HL-60 (cell line): ENCODE results near the gene RBM26.
A peak's percentile ranks its signal among the peaks of the same experiment; 100 is the strongest.

ENCODE experiments used
- DNase-seq, 2 experiments: peaks; one replicate each; pipeline ENCODE4 v3.0.0-alpha.2; 2010 to 2020; ENCODE audit warnings: low read depth in 1 of 2, low spot score in 1 of 2
- H3K27ac ChIP-seq: fragments of 250-450 bp; sonication (Bioruptor Pico); replicated peaks from 2 replicates; pipeline ENCODE4 v1.5.1; 2020; ENCODE audit warnings: mild to moderate bottlenecking, moderate library complexity
- H3K27me3 ChIP-seq: fragments of 250-450 bp; sonication (Bioruptor Pico); 2 replicates; pipeline ENCODE4 v1.5.1; 2021; ENCODE audit warnings: mild to moderate bottlenecking, moderate library complexity; ENCODE audit not compliant: insufficient read depth, poor library complexity, severe bottlenecking
- H3K4me3 ChIP-seq: replicated peaks from 2 replicates; pipeline ENCODE4 v1.5.1; 2011; ENCODE audit warnings: mild to moderate bottlenecking, control low read depth, low read length; ENCODE audit not compliant: insufficient read depth
- GABPA ChIP-seq: IDR thresholded peaks from 2 replicates; pipeline ENCODE4 v1.6.1; 2012; ENCODE audit warnings: low read depth
- POLR2AphosphoS5 ChIP-seq: IDR thresholded peaks from 2 replicates; pipeline ENCODE4 v1.6.1; 2012; ENCODE audit warnings: low read depth
- SPI1 ChIP-seq: IDR thresholded peaks from 2 replicates; pipeline ENCODE4 v1.6.1; 2012; ENCODE audit warnings: low read depth, mild to moderate bottlenecking, borderline replicate concordance
- TF ChIP-seq, protein P1 (sequence below): IDR thresholded peaks from one replicate; pipeline ENCODE4 v1.5.1; 2011; ENCODE audit warnings: low read length, control low read depth, inconsistent platforms; ENCODE audit not compliant: insufficient read depth
- TF ChIP-seq, protein P2 (sequence below): IDR thresholded peaks from 2 replicates; pipeline ENCODE4 v1.6.1; 2012; ENCODE audit warnings: low read depth; ENCODE audit not compliant: insufficient replicate concordance

RBM26 gene

DNA sequence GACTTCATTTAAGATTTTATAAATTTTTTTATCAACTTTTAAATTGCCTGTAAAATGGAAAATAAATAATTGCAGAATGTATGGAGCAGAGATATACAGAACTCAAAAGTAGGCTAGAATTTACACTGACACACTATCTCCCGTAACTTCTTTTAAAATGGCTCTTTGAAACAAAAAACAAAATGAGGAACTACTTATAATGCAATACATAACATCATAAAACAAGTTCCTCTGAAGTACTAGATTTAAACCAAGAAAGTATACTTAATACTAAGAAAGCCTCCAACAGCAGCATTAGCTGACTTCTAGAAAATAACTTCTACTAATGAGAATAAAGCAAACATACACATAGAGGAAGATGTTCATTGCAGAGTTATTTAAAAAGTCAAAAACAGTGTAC lies 17.0 kb downstream of the RBM26 start:
- H3K27me3 ChIP-seq = no peaks in the 10 kb centered on the region
- DNase-seq = no peak
- TF ChIP-seq, protein P1, sequence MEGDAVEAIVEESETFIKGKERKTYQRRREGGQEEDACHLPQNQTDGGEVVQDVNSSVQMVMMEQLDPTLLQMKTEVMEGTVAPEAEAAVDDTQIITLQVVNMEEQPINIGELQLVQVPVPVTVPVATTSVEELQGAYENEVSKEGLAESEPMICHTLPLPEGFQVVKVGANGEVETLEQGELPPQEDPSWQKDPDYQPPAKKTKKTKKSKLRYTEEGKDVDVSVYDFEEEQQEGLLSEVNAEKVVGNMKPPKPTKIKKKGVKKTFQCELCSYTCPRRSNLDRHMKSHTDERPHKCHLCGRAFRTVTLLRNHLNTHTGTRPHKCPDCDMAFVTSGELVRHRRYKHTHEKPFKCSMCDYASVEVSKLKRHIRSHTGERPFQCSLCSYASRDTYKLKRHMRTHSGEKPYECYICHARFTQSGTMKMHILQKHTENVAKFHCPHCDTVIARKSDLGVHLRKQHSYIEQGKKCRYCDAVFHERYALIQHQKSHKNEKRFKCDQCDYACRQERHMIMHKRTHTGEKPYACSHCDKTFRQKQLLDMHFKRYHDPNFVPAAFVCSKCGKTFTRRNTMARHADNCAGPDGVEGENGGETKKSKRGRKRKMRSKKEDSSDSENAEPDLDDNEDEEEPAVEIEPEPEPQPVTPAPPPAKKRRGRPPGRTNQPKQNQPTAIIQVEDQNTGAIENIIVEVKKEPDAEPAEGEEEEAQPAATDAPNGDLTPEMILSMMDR = no peak
- TF ChIP-seq SPI1 = peak; percentile 70
- no peak overlapping the region for H3K4me3 ChIP-seq
- peak overlapping the region; percentile 59 for H3K27ac ChIP-seq

DNA sequence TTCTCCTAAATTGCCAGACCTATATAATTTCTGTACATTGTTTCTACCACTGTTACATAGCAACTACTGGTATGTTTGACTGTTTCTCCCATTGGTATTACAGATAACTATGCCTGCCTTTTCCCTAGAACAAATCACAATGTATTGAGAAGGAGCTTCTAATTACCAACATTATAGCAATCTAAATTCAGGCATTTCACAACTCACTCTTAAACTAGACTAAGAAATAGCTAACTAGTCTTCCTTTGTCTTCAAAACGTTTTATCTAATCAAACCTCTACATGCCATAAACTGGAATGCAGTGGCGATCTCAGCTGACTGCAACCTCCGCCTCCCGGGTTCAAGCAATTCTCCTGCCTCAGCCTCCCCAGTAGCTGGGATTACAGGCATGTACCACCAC lies 18.2 kb downstream of the RBM26 start:
- Histone ChIP-seq H3K4me3 (no peak overlapping the region), H3K27me3 (no peaks in the 10 kb centered on the region), H3K27ac (no peak overlapping the region)
- TF ChIP-seq, protein P2, sequence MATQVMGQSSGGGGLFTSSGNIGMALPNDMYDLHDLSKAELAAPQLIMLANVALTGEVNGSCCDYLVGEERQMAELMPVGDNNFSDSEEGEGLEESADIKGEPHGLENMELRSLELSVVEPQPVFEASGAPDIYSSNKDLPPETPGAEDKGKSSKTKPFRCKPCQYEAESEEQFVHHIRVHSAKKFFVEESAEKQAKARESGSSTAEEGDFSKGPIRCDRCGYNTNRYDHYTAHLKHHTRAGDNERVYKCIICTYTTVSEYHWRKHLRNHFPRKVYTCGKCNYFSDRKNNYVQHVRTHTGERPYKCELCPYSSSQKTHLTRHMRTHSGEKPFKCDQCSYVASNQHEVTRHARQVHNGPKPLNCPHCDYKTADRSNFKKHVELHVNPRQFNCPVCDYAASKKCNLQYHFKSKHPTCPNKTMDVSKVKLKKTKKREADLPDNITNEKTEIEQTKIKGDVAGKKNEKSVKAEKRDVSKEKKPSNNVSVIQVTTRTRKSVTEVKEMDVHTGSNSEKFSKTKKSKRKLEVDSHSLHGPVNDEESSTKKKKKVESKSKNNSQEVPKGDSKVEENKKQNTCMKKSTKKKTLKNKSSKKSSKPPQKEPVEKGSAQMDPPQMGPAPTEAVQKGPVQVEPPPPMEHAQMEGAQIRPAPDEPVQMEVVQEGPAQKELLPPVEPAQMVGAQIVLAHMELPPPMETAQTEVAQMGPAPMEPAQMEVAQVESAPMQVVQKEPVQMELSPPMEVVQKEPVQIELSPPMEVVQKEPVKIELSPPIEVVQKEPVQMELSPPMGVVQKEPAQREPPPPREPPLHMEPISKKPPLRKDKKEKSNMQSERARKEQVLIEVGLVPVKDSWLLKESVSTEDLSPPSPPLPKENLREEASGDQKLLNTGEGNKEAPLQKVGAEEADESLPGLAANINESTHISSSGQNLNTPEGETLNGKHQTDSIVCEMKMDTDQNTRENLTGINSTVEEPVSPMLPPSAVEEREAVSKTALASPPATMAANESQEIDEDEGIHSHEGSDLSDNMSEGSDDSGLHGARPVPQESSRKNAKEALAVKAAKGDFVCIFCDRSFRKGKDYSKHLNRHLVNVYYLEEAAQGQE = no peak
- TF ChIP-seq GABPA = no peak
- TF ChIP-seq POLR2AphosphoS5 = no peak
- TF ChIP-seq SPI1 = no peak
- TF ChIP-seq, protein P1 = no peak
- no peak for DNase-seq

DNA sequence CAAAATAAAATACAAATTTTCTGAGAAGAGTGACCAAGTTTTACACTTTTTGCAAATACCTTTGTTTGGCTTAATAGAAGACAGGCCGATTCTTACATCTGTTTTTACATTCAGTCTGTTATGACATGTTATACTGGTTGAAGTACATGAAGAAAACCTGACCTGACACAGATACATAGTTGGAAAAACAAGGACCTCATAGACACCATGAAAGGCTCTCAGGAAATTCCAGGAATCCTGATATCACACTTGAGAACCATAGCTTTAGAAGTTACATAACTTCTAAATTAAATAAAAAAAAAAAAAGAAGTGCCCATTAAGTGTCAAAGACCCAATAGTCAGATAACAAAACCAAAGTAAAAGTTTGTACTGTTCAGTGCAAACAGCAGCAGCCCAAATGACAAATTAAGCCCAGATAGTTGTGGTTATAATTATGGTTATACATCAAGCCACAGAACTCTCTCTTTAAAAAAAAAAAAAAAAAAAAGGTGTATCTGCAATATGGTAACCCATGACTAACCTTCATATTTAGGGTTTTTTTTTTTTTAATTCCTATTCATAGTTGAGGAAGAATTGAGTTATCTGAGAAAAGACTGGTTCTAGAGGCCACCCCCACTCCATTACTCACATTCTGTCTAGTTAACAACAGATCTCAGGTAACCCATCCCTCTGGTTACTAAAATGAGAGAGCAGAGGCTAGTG lies 19.8 kb downstream of the RBM26 start:
- DNase-seq = no peak
- TF ChIP-seq, protein P2 = no peak
- TF ChIP-seq, protein P1 = no peak
- TF ChIP-seq POLR2AphosphoS5 = no peak
- no peak overlapping the region for H3K27ac ChIP-seq
- no peaks in the 10 kb centered on the region for H3K27me3 ChIP-seq
- H3K4me3 ChIP-seq = no peak overlapping the region

DNA sequence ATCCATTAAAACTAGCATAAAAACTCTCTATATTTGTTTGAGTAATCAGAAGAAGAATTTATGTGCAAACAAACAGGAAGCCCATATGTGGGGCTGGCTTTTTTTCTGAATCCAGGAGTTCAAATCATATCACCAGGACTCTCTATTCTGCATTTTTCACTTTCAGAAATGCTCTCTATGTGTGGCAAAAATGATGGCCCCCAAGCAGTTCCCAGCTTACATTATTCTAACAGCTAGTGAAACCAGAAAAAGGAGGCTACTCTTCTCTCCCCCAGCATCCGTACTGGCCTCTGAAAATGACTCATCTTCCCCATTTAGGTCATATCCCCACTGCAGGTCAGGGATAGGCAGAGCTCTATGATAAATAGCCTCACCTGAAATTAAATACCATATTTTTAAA lies 20.4 kb downstream of the RBM26 start:
- Histone ChIP-seq H3K27me3 (no peaks in the 10 kb centered on the region), H3K4me3 (no peak overlapping the region), H3K27ac (no peak overlapping the region)
- DNase-seq = peak in 1 of 2 experiments; percentile 30
- TF ChIP-seq POLR2AphosphoS5 = no peak
- TF ChIP-seq, protein P1 = no peak
- TF ChIP-seq SPI1 = no peak
- TF ChIP-seq, protein P2 = no peak
- TF ChIP-seq GABPA = no peak
